ENCODE measurements around the gene UCHL3.
"Not testable (repeated sequence)": the region's sequence is repeated elsewhere in the genome, so short reads cannot be mapped to it uniquely, and the experiment has no call there.

The UCHL3 gene

DNA sequence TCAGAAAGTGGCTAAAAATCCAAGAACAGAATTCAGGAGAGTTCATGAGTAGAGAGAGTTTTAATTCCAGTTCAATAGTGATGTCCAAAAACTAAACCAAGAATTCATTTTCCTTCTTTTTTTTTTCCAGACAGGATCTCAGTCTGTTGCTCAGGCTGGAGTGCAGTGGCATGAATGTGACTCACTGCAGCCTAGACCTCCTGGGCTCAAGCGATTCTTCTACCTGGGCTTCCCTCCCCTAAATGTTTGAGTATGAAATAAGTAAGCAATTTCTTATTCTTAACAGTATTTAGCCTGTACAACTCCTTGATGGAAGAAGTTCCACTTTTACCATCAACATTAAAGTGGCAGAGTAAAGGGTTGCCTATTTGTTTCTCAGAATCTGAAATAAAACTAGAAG is 15.7 kb upstream of the UCHL3 start:
- H3K27ac Mint-ChIP-seq = no peak overlapping the region

DNA sequence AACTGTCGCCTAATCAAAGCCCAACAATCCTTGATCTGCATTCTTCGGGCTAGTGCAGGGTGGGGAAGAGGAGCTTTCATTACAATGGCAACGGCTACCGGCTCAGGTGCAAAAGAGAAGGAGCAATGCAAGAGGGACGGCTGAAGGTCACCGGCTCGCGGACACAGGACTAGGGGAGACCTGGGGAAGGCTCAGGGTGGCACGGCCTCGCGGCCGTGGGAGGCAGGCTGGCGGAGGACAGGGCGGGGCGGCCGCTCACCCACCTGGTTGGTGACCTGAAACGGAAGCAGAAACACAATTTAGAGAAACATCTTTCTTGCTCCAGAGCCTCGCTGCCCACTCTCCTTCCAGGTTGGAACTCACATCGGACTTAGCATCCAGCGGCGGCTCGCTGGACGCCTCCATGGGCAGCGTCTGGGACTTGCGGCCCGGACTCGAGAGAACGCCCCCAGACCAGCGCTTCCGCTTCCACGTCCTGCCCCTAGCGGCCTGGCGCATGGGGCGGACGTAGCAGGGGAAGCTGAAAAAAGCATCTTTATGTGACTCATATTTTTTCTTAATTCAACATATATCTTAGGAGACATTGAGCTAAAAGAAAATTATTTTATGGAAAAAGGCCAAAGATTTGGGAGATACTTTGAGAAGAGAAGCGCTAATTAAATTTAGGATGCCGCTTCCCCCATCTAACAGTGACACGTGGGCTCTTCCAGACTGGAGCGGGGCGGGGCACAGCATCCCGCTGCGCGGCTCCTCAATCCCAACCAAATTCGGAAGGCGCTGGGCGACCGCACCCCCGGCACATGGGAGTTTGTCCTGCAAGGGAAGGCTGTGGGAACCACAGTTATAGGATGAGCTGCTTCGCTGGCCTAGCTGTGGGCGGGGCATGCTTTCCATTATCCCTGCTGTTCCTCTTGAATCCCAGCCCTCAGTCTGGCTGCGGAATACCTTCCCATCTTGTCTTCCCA is 11.9 kb upstream of the UCHL3 start, which contains the start of gene COMMD6:
COMMD6 (minus strand) TSS at position 441 of the 965 bp plus-strand sequence; CDS start at position 405, 36 bp downstream.
- Mint-ChIP-seq H3K27me3 (no peaks in the 10 kb centered on the region), H3K4me3 (peak within 1 kb of the TSS; percentile 99), H3K36me3 (ENCODE audit: low read depth) (peaks cover 31% of the 10 kb centered on the region), H3K4me1 (ENCODE audit: low read depth) (peaks cover 34% of the 10 kb centered on the region), H3K9me3 (no peaks in the 10 kb centered on the region), H3K27ac (peak within 1 kb of the TSS; percentile 96)
- intact Hi-C loops (cut with micrococcal nuclease) = loop anchor here (1.0 to 2.0 kb wide), 2 partner anchors 12 to 23 kb away; partner anchors contain the start of gene UCHL3

More for the DNA sequence above, 15.7 kb upstream of the UCHL3 start:
- H3K36me3 Mint-ChIP-seq (ENCODE audit: low read depth) = peaks cover 39% of the 10 kb centered on the region
- no peaks in the 10 kb centered on the region for H3K9me3 Mint-ChIP-seq
- intact Hi-C loops (cut with micrococcal nuclease) = no loop called here
- H3K27me3 Mint-ChIP-seq = no peaks in the 10 kb centered on the region
- H3K4me3 Mint-ChIP-seq = no peak overlapping the region
- H3K4me1 Mint-ChIP-seq (ENCODE audit: low read depth) = peaks cover 34% of the 10 kb centered on the region

DNA sequence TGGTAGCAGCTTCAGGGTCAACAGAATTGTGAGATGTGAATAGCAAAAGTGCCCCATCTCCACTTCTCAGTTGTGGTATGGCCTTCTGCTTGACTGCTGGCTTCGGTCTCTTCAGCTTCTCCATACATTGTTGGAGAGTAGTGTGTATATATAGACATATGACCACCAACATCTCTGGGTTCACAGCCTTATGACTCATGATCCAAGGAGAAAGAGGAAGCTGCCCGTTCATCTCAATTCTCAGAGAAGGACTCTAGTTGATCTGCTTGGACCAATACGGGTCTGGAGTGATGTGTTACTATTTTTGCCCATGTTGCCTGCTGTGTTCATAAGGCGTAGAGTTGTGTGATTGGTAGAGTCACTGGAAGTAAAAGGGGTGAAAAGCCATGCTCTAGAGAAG is 8.3 kb upstream of the UCHL3 start:
- Mint-ChIP-seq H3K27ac (no peak overlapping the region), H3K4me3 (no peak overlapping the region), H3K4me1 (ENCODE audit: low read depth) (peaks cover 21% of the 10 kb centered on the region), H3K27me3 (no peaks in the 10 kb centered on the region), H3K36me3 (ENCODE audit: low read depth) (peaks cover 8% of the 10 kb centered on the region), H3K9me3 (no peaks in the 10 kb centered on the region)
- intact Hi-C loops (cut with micrococcal nuclease) = no loop called here

DNA sequence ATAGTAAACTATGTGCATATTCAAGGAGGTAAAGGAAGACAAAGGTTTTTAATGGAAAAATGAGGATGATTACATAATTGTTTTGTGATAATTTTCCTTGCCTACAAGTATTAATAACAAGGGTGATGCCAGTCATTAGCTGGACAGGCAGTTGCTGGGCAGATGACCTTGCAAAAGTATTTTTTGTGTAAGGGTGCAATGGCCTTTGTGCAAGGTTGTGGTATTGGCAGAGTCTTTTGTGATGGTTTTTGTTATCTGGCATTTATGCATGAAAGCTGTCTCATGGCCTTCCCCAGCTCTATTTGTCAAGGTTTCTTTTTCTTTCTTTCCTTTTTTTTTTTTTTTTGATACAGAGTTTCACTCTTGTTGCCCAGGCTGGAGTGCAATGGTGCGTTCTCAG is 7.6 kb upstream of the UCHL3 start:
- peaks cover 17% of the 10 kb centered on the region for H3K4me1 Mint-ChIP-seq (ENCODE audit: low read depth)
- H3K36me3 Mint-ChIP-seq (ENCODE audit: low read depth) = peaks cover 8% of the 10 kb centered on the region
- H3K27me3 Mint-ChIP-seq = no peaks in the 10 kb centered on the region
- H3K4me3 Mint-ChIP-seq = no peak overlapping the region
- no peak overlapping the region for H3K27ac Mint-ChIP-seq
- no peaks in the 10 kb centered on the region for H3K9me3 Mint-ChIP-seq
- intact Hi-C loops (cut with micrococcal nuclease) = no loop called here

DNA sequence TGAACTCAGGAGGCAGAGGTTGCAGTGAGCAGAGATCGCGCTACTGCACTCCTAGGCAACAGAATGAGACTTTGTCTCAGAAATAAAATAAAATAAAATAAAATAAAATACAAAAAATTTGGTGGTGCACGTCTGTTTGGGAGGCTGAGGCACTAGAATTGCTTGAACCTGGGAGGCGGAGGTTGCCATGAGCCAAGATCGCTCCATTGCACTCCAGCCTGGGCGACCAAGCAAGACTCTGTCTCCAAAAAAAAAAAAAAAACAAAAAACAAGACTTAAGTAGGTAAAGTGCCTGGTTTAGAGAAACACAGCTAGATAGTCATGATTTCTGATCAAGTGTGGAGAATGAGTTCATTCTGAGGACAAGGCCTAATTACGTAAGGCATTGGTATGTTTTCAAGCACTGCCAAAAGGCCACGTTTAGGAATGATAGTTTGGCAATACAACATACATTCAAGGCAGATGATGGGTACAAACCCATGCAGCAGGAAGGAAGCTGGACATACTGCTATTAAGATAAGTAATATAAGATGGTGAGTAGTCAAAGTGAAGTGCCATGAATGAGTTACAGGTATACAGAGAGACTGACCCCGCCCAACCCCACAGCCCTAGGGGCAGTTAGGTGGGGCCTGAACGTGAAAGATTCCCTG is 4.8 kb upstream of the UCHL3 start:
- H3K27ac Mint-ChIP-seq = no peak overlapping the region
- no peaks in the 10 kb centered on the region for H3K27me3 Mint-ChIP-seq
- peaks cover 17% of the 10 kb centered on the region for H3K4me1 Mint-ChIP-seq (ENCODE audit: low read depth)
- no peak overlapping the region for H3K4me3 Mint-ChIP-seq
- intact Hi-C loops (cut with micrococcal nuclease) = loop anchor here (5.0 kb wide), 1 partner anchor 38 kb away; no protein-coding TSS in a partner anchor
- no peaks in the 10 kb centered on the region for H3K9me3 Mint-ChIP-seq
- peaks cover 2% of the 10 kb centered on the region for H3K36me3 Mint-ChIP-seq (ENCODE audit: low read depth)

DNA sequence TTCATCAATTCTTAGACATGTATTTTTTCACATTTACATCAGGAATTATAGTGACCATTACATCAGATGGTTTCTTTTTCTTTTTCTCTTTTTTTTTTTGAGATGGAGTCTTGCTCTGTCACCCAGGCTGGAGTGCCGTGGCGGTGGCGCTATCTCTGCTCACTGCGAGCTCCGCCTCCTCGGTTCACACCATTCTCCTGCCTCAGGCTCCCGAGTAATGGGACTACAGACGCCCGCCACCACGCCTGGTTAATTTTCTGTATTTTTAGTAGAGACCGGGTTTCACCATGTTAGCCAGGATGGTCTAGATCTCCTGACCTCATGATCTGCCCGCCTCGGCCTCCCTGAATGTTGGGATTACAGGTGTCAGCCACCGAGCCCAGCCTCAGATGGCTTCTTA is 4.2 kb upstream of the UCHL3 start:
- H3K27ac Mint-ChIP-seq = not testable (repeated sequence)
- intact Hi-C loops (cut with micrococcal nuclease) = loop anchor here (5.0 kb wide), 1 partner anchor 38 kb away; no protein-coding TSS in a partner anchor

DNA sequence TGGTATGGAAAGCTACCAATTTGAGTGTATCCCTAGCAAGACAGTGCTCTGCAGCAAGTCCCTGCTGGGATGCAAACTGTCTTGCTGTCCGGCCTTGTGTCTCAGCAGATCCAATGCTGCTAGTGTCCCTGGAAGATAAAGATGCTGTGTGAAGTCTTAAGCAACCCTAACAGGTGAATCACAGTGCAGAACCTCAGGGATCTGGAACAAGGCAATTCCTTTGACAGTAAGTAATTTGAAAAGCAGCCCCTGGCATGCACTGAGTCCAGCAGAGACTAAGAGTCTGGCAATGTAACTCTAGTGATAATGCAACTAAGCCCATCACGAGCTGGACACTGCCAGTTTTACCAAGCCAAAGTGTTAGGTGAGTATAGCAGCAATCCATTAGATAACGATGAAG is 1.7 kb upstream of the UCHL3 start:
- Mint-ChIP-seq H3K36me3 (ENCODE audit: low read depth) (peaks cover 9% of the 10 kb centered on the region), H3K9me3 (no peaks in the 10 kb centered on the region), H3K4me1 (ENCODE audit: low read depth) (peaks cover 20% of the 10 kb centered on the region), H3K27ac (no peak overlapping the region), H3K4me3 (no peak overlapping the region), H3K27me3 (no peaks in the 10 kb centered on the region)
- intact Hi-C loops (cut with micrococcal nuclease) = loop anchor here (2.0 to 5.0 kb wide), 3 partner anchors 41 to 175 kb away; partner anchors contain the start of gene TBC1D4

More for the DNA sequence above, 4.2 kb upstream of the UCHL3 start:
- not testable (repeated sequence) for H3K9me3 Mint-ChIP-seq; H3K4me3 Mint-ChIP-seq; H3K36me3 Mint-ChIP-seq (ENCODE audit: low read depth); H3K27me3 Mint-ChIP-seq
- peaks cover 22% of the 10 kb centered on the region for H3K4me1 Mint-ChIP-seq (ENCODE audit: low read depth)

DNA sequence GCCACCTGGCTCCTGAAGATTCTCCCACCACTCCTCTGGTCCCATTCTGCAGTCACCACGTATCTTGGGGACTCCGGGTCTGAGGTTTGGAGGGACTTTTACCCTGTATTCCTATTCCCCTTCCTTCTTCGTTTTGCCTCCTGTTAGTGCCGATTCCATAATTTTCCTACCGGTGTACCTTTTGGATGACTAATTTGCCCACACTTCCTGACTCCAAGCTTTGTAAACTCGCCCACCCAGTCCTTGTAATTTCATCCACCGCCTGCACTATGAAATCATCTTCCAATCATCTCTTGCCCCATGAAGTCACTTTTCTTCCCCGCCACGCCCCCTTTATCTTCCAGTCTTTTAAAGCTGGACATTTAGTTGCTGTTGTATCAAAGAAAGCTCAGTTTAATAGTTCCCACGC is 572 bp downstream of the UCHL3 start:
- H3K36me3 Mint-ChIP-seq (ENCODE audit: low read depth) = peaks cover 19% of the 10 kb centered on the region
- intact Hi-C loops (cut with micrococcal nuclease) = no loop called here
- H3K4me3 Mint-ChIP-seq = peak overlapping the region; percentile 94
- H3K9me3 Mint-ChIP-seq = no peaks in the 10 kb centered on the region
- peak overlapping the region; percentile 95 for H3K27ac Mint-ChIP-seq
- no peaks in the 10 kb centered on the region for H3K27me3 Mint-ChIP-seq
- peaks cover 43% of the 10 kb centered on the region for H3K4me1 Mint-ChIP-seq (ENCODE audit: low read depth)

DNA sequence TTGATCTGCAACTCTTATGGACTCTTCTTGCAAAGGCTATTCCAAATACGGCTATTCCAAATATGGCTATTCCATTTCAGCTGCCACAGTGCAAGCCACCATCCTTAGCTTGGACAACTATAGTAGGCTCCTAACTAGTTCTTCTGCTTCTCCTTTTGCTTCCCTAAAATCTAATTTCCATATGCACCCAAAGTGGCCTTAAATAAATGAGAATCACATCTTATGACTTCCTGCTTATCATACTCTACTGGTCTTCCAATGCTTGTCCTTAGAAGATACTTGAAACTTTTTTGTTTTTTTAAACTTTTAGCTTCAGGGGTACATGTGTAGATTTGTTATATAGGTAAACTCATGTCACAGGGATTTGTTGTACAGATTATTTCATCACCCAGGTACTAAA is 4.9 kb downstream of the UCHL3 start:
- Mint-ChIP-seq H3K4me1 (ENCODE audit: low read depth) (peaks cover 39% of the 10 kb centered on the region), H3K27me3 (no peaks in the 10 kb centered on the region), H3K36me3 (ENCODE audit: low read depth) (peaks cover 22% of the 10 kb centered on the region), H3K4me3 (no peak overlapping the region), H3K9me3 (no peaks in the 10 kb centered on the region), H3K27ac (no peak overlapping the region)
- intact Hi-C loops (cut with micrococcal nuclease) = no loop called here

DNA sequence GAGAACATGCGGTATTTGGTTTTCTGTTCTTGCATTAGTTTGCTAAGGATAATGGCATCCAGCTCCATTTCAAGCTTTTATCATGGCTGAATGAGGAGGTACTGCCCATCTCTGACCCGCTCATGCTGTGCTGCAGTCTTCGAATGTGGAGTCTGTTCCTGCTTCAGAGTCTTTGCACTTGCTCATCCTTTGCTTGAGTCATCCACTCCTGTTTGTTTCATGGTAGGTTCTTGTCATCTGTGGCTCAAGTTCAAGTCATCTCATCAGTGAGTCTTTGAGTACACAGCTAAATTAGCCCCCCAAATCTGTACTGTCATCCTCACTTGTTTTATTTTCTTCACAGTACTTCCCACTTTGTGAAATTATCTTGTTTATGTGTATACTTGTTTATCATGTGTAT is 5.4 kb downstream of the UCHL3 start:
- intact Hi-C loops (cut with micrococcal nuclease) = no loop called here
- peaks cover 38% of the 10 kb centered on the region for H3K4me1 Mint-ChIP-seq (ENCODE audit: low read depth)

DNA sequence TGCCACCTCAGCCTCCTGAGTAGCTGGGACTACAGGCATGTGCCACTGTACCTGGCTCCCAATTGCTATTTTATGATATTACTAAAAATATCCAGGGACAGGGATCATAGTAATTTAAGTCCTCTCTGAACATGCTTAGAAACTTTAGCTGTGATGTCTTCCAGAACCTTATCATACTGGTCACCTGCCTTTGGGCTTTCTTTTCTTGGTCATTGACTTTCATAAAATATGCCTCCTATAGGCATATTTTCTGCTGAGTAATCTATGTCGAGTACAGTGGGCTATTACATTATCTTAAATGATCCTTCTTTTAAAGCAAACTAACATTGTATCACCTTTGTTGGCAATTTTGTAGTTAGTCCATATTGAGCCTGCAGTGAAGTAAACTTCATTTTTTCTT is 6.2 kb downstream of the UCHL3 start:
- no peak overlapping the region for H3K27ac Mint-ChIP-seq
- H3K27me3 Mint-ChIP-seq = no peaks in the 10 kb centered on the region
- peaks cover 13% of the 10 kb centered on the region for H3K36me3 Mint-ChIP-seq (ENCODE audit: low read depth)
- intact Hi-C loops (cut with micrococcal nuclease) = no loop called here
- H3K4me1 Mint-ChIP-seq (ENCODE audit: low read depth) = peaks cover 29% of the 10 kb centered on the region
- no peak overlapping the region for H3K4me3 Mint-ChIP-seq
- H3K9me3 Mint-ChIP-seq = no peaks in the 10 kb centered on the region

More for the DNA sequence above, 5.4 kb downstream of the UCHL3 start:
- Mint-ChIP-seq H3K9me3 (no peaks in the 10 kb centered on the region), H3K36me3 (ENCODE audit: low read depth) (peaks cover 18% of the 10 kb centered on the region), H3K27me3 (no peaks in the 10 kb centered on the region), H3K27ac (no peak overlapping the region), H3K4me3 (no peak overlapping the region)

DNA sequence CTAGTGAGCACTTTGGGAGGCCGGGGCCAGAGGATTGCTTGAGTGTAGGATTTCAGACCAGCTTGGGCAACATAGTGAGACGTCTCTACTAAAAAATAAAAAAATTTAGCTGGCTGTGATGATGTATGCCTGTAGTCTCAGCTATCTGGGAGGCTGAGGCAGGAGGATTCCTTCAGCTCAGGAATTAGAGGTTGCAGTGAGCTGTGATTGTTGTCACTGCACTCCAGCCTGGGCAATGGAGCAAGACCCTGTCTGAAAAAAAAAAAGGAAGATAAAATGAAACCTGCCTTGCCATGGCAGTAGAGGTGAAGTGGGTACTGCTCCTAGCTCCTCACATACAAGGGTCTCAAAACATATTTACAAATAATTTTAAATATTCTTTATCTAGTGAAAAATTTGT is 7.4 kb downstream of the UCHL3 start:
- H3K36me3 Mint-ChIP-seq (ENCODE audit: low read depth) = peaks cover 13% of the 10 kb centered on the region
- H3K9me3 Mint-ChIP-seq = no peaks in the 10 kb centered on the region
- H3K27me3 Mint-ChIP-seq = no peaks in the 10 kb centered on the region
- intact Hi-C loops (cut with micrococcal nuclease) = no loop called here
- H3K4me3 Mint-ChIP-seq = no peak overlapping the region
- peaks cover 25% of the 10 kb centered on the region for H3K4me1 Mint-ChIP-seq (ENCODE audit: low read depth)
- H3K27ac Mint-ChIP-seq = no peak overlapping the region

DNA sequence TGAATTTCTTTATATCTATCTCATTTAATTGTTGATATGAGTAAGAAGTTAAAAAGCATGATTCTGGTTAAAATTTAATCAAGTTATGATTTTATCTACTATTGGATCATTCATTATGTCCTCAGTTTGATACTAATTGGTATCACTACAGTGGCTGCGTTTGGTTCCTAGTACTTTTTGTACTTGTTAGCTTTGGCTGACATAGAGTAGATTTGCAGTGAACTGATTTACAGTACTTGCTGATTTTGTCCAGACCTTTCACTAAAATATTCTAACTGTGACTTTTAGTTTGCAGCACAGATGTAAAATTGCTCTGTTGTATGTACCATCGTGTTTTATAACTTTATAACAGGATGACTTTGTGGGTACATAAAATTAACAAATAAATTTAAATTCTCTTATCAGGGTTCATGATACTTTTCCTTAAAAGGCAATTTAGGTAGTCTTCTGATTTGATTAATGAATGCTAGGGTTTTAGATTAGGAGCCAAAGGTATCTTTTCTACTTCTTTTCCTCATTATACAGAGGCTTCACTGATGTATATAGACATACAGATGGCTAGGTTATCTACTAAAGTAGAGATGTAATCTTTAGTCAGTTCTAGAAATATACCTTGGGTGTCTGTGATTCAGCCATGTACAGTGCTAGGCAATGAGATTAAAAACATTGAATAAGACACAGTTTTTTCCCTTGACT is 8.7 kb downstream of the UCHL3 start:
- no peaks in the 10 kb centered on the region for H3K9me3 Mint-ChIP-seq
- H3K27me3 Mint-ChIP-seq = no peaks in the 10 kb centered on the region
- intact Hi-C loops (cut with micrococcal nuclease) = no loop called here
- H3K27ac Mint-ChIP-seq = no peak overlapping the region
- no peak overlapping the region for H3K4me3 Mint-ChIP-seq
- peaks cover 15% of the 10 kb centered on the region for H3K36me3 Mint-ChIP-seq (ENCODE audit: low read depth)
- H3K4me1 Mint-ChIP-seq (ENCODE audit: low read depth) = peaks cover 21% of the 10 kb centered on the region

All from dendritic cell treated with granulocyte-macrophage colony-stimulating factor and Interleukin-4, amounts not matched to agents 40 ng/mL and 50 ng/mL, for 4 days (primary cell).